Tibial artery (tissue), 4 donors: Measurements from ENCODE around the gene SULT2B1.

ENCODE experiments used
- DNase-seq, 2 donors: peaks; one replicate each; pipeline ENCODE4 v3.0.0-alpha.2; 2019
- H3K27ac ChIP-seq, 2 donors: fragments of 200-600 bp; sonication (generic) in 1 of 2; 1 replicate in 1 of 2; 2 replicates in 1 of 2; pipeline ENCODE4 v1.5.1; 2018 to 2019; ENCODE audit warnings: mild to moderate bottlenecking in 1 of 2
- H3K27me3 ChIP-seq, 2 donors: fragments of 200-600 bp; sonication (generic) in 1 of 2; one replicate each; pipeline versions ENCODE4 v1.5.1 to v1.6.0; 2016 to 2019
- H3K36me3 ChIP-seq, 3 donors: fragments of 200-600 bp; sonication (generic) in 2 of 3; one replicate each; pipeline ENCODE4 v1.5.1; 2016 to 2019; ENCODE audit warnings: mild to moderate bottlenecking in 2 of 3
- H3K4me1 ChIP-seq, 4 donors: fragments of 200-600 bp; sonication (generic) in 2 of 4; 1 replicate in 3 of 4; 2 replicates in 1 of 4; pipeline ENCODE4 v1.5.1; 2016 to 2019
- H3K4me3 ChIP-seq, 2 donors: fragments of 200-600 bp; sonication (generic) in 1 of 2; 1 replicate in 1 of 2; 2 replicates in 1 of 2; pipeline ENCODE4 v1.5.1; 2018 to 2019; ENCODE audit warnings: mild to moderate bottlenecking in 2 of 2
- H3K9me3 ChIP-seq, 3 donors: fragments of 200-600 bp; sonication (generic) in 1 of 3; one replicate each; pipeline ENCODE4 v1.5.1; 2016 to 2019
- intact Hi-C: fragments of 100-400 bp; cut with DNase I; formaldehyde crosslinking; loops from one replicate; pipeline ENCODE4 v1.15.0; 2023; ENCODE audit warnings: low total_unique reads
- TF ChIP-seq, protein P1 (sequence below), 2 experiments: fragments of 200-600 bp in 1 of 2; fragments of 450-650 bp in 1 of 2; IDR thresholded peaks; one replicate each; pipeline ENCODE4 v1.5.1; 2017 to 2019; ENCODE audit warnings: antibody characterized with exemption in 2 of 2, mild to moderate bottlenecking in 1 of 2, moderate library complexity in 1 of 2

Gene SULT2B1

GRCh38 chr19:48618278-48618915 lies 66.4 kb downstream of the SULT2B1 start:
- TF ChIP-seq, protein P1, sequence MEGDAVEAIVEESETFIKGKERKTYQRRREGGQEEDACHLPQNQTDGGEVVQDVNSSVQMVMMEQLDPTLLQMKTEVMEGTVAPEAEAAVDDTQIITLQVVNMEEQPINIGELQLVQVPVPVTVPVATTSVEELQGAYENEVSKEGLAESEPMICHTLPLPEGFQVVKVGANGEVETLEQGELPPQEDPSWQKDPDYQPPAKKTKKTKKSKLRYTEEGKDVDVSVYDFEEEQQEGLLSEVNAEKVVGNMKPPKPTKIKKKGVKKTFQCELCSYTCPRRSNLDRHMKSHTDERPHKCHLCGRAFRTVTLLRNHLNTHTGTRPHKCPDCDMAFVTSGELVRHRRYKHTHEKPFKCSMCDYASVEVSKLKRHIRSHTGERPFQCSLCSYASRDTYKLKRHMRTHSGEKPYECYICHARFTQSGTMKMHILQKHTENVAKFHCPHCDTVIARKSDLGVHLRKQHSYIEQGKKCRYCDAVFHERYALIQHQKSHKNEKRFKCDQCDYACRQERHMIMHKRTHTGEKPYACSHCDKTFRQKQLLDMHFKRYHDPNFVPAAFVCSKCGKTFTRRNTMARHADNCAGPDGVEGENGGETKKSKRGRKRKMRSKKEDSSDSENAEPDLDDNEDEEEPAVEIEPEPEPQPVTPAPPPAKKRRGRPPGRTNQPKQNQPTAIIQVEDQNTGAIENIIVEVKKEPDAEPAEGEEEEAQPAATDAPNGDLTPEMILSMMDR (IDR thresholded peaks at IDR 0.05): no peak
- intact Hi-C loops: no loop called here
- Histone ChIP-seq H3K4me3 (peak overlapping the region; percentile 72 to 81), H3K27me3 (no peaks in the 10 kb centered on the region), H3K27ac (peak overlapping the region; percentile 86 to 91), H3K9me3 (no peaks in the 10 kb centered on the region), H3K36me3 (peaks cover 24 to 40% (median 31%) of the 10 kb centered on the region in 3 donors), H3K4me1 (peaks cover 0 to 64% (median 28%) of the 10 kb centered on the region in 4 donors)
- DNase-seq: peak in 1 of 2 donors; percentile 67

- intact Hi-C loops: no loop called here
- peaks cover 24 to 40% (median 31%) of the 10 kb centered on the region in 3 donors for H3K36me3 ChIP-seq
- DNase-seq: peak; percentile 98 to 99
- no peaks in the 10 kb centered on the region for H3K27me3 ChIP-seq
- no peaks in the 10 kb centered on the region for H3K9me3 ChIP-seq
- peak within 1 kb of the TSS; percentile 86 to 91 for H3K27ac ChIP-seq
- peaks cover 0 to 63% (median 33%) of the 10 kb centered on the region in 4 donors for H3K4me1 ChIP-seq
- TF ChIP-seq, protein P1 (IDR thresholded peaks at IDR 0.05): peak in 1 of 2 experiments; percentile 7
- peak within 1 kb of the TSS; percentile 72 to 81 for H3K4me3 ChIP-seq
These were observed 67.1 kb downstream of the SULT2B1 start, which contains the start of the genes RPL18 and SPHK2 for GRCh38 chr19:48618916-48619691. TSS of gene RPL18 (minus strand) at chr19:48619178. CDS start at chr19:48619143, 35 bp downstream. TSS of gene SPHK2 (plus strand) at chr19:48619506. CDS start at chr19:48620515, 1,009 bp downstream.

DNA sequence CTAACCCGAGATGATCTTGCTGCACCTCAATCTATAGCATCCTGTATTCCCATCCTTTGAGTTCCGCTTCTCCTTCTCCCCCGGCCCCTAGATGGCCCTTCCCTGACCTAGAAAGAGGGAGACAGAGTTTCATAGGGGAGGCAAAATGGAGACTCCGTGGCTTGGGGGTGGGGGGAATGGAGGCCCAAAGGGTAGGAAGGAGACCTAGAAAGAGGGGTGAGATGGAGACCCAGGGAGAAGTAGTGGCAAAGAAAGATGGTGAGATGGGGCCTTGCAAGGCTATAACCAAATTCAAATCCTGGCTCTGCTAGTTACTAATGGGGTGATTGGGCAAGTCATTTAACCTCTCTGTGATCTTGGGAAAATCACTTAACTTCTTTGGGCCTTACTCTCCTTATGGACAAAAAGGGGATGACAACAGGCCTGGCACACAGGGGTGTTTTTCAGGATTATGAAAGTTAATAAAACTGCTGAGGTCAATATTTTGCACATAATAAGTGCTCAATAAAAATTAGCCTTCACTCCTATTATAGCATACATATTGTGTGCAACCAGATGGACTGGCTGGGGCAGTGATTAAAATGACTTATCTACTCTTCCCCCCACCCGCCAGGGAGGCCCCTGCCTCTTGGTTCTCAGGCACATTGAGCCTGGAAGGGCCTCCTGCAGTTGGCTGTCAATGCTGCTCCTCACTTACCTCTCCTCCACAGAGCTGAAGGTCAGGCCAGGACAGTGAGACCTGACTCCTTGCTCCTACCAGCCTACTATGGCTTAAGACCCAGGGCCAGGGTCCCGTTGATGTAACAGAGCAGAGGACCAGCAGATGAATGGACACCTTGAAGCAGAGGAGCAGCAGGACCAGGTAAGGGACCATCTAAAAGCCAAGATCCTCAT lies 68.0 kb downstream of the SULT2B1 start:
- TF ChIP-seq, protein P1 (IDR thresholded peaks at IDR 0.05): no peak
- no peaks in the 10 kb centered on the region for H3K9me3 ChIP-seq
- no peak for DNase-seq
- intact Hi-C loops: no loop called here
- peak overlapping the region; percentile 86 to 91 for H3K27ac ChIP-seq
- no peaks in the 10 kb centered on the region for H3K27me3 ChIP-seq
- peaks cover 0 to 64% (median 39%) of the 10 kb centered on the region in 4 donors for H3K4me1 ChIP-seq
- H3K36me3 ChIP-seq: peaks cover 24 to 33% (median 26%) of the 10 kb centered on the region in 3 donors
- peak overlapping the region; percentile 72 to 81 for H3K4me3 ChIP-seq

- peaks cover 0 to 42% (median 29%) of the 10 kb centered on the region in 4 donors for H3K4me1 ChIP-seq
- peak overlapping the region; percentile 80 to 81 for H3K27ac ChIP-seq
- TF ChIP-seq, protein P1 (IDR thresholded peaks at IDR 0.05): no peak
- DNase-seq: no peak
- no peaks in the 10 kb centered on the region for H3K27me3 ChIP-seq
- intact Hi-C loops: no loop called here
- H3K36me3 ChIP-seq: peaks cover 0 to 38% (median 7%) of the 10 kb centered on the region in 3 donors
- peak overlapping the region; percentile 56 to 64 for H3K4me3 ChIP-seq
- H3K9me3 ChIP-seq: no peaks in the 10 kb centered on the region
These were observed 71.6 kb downstream of the SULT2B1 start for GRCh38 chr19:48623556-48624066.
